ENCODE data around the gene PTGER3. TPM values are rescaled to one million over a fixed set of nuclear protein-coding genes. Genes with fewer than 3 reads are reported as not detected.
A peak's percentile ranks its signal among the peaks of the same experiment; 100 is the strongest.

The PTGER3 gene
- total and polyA plus RNA-seq, 2 experiments from 2014 or later: 0.45 to 1.6 TPM

- TF ChIP-seq CREB1 (CRISPR knock-in tag; IDR thresholded peaks at IDR 0.05; ENCODE audit: low read depth): no peak
- no peak for TF ChIP-seq STAT1 (IDR thresholded peaks at IDR 0.05; ENCODE audit: unreplicated experiment)
Measured at GRCh38 chr1:71028981-71029380, 18.6 kb downstream of the PTGER3 start (continued).

DNA sequence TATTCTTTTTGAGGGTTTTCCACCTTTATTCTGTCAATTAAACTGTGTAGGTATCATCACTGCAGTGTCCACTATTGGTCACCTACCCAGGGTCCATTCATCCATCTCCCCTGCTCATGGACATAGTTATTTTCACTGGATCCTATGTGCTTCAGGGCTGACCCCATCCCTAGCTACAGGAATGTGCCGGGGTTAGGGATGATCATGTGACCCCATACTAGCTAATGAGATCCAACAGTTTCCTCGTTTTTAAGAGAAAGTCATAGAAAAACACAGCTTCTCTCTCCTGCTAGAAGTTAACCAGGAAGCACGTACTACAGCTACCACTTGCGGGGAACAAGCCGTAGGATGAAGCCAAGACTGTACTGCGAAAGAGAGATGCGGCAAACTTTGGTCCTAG lies 19.6 kb downstream of the PTGER3 start:
- H3K27ac ChIP-seq (ENCODE audit: low read depth): no peak overlapping the region
- H3K27ac Mint-ChIP-seq: no peak overlapping the region
- no peaks in the 10 kb centered on the region for H3K9me3 Mint-ChIP-seq
- peak overlapping the region; percentile 5; the same call in 1 of the 2 replicates for H2AFZ ChIP-seq
- no peaks in the 10 kb centered on the region for H3K27me3 ChIP-seq (ENCODE audit: insufficient read depth)
- DNase-seq (ENCODE audit: low spot score) (no peak), ATAC-seq (peak; percentile 42)
- H3K79me2 ChIP-seq (replicated peaks; ENCODE audit: insufficient read depth): no peaks in the 10 kb centered on the region
- TF ChIP-seq NANOG (IDR thresholded peaks at IDR 0.05; ENCODE audit: borderline replicate concordance): no peak
- TF ChIP-seq CTCF (conservative IDR thresholded peaks at IDR 0.05; ENCODE audit: low read depth in 2 of 2): no peak
- TF ChIP-seq ZNF331 (CRISPR knock-in tag; IDR thresholded peaks at IDR 0.05; ENCODE audit: low read depth): no peak
- peaks cover 1% of the 10 kb centered on the region for H3K27me3 Mint-ChIP-seq (ENCODE audit: insufficient read depth, low read depth, poor library complexity)
- no peaks in the 10 kb centered on the region for H4K20me1 ChIP-seq (replicated peaks; ENCODE audit: insufficient read depth)
- H3K4me1 Mint-ChIP-seq: no peaks in the 10 kb centered on the region; the same call in 2 of the 3 replicates
- H3F3A ChIP-seq (replicated peaks; ENCODE audit: low read depth): no peaks in the 10 kb centered on the region
- no peak overlapping the region for H3K4me3 Mint-ChIP-seq
- H3K4me1 ChIP-seq (ENCODE audit: insufficient read depth): no peaks in the 10 kb centered on the region
- H3K36me3 ChIP-seq (ENCODE audit: insufficient read depth): no peaks in the 10 kb centered on the region
- H3K4me3 ChIP-seq: no peak overlapping the region
- no peaks in the 10 kb centered on the region for H3K36me3 Mint-ChIP-seq (ENCODE audit: low read depth)
- no peaks in the 10 kb centered on the region for H3K9me2 ChIP-seq (ENCODE audit: insufficient read depth)
- no peak overlapping the region for H3K4me2 ChIP-seq

DNA sequence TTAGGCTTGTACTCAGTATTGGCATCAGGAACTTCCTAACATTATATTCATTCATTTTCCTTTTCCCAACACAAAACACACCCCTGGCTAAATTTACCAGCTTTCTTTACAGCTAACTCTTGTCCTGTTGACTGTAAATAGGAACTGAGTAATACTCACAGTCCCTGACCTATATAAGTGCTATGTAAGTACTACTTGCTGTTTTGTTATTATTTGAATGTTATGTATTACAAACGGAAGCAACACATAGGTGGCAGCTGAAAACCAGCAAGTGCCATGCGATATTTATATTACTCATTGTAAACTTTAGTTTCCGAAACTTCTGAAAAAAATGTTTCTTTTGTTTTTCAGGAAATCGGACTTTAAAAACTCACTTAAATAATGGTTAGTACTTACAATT lies 21.5 kb downstream of the PTGER3 start:
- no peaks in the 10 kb centered on the region for H4K20me1 ChIP-seq (replicated peaks; ENCODE audit: insufficient read depth)
- DNase-seq (ENCODE audit: low spot score): no peak
- no peaks in the 10 kb centered on the region for H3K9me2 ChIP-seq (ENCODE audit: insufficient read depth)
- H3K4me1 ChIP-seq (ENCODE audit: insufficient read depth): no peaks in the 10 kb centered on the region
- no peak overlapping the region for H3K27ac ChIP-seq (ENCODE audit: low read depth)
- H3K36me3 Mint-ChIP-seq (ENCODE audit: low read depth): no peaks in the 10 kb centered on the region
- H3K4me1 Mint-ChIP-seq: no peaks in the 10 kb centered on the region; the same call in 2 of the 3 replicates
- TF ChIP-seq CREB1 (CRISPR knock-in tag; IDR thresholded peaks at IDR 0.05; ENCODE audit: low read depth) (no peak), ZNF114 (CRISPR knock-in tag; IDR thresholded peaks at IDR 0.05) (no peak), POLR2AphosphoS5 (IDR thresholded peaks at IDR 0.05; ENCODE audit: low read depth) (no peak), STAT1 (IDR thresholded peaks at IDR 0.05; ENCODE audit: unreplicated experiment) (no peak), NANOG (IDR thresholded peaks at IDR 0.05; ENCODE audit: borderline replicate concordance) (no peak), JUNB (IDR thresholded peaks at IDR 0.05; ENCODE audit: unreplicated experiment) (no peak)
- TF ChIP-seq, protein P1, sequence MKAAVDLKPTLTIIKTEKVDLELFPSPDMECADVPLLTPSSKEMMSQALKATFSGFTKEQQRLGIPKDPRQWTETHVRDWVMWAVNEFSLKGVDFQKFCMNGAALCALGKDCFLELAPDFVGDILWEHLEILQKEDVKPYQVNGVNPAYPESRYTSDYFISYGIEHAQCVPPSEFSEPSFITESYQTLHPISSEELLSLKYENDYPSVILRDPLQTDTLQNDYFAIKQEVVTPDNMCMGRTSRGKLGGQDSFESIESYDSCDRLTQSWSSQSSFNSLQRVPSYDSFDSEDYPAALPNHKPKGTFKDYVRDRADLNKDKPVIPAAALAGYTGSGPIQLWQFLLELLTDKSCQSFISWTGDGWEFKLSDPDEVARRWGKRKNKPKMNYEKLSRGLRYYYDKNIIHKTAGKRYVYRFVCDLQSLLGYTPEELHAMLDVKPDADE (IDR thresholded peaks at IDR 0.05): no peak
- TF ChIP-seq, protein P2, sequence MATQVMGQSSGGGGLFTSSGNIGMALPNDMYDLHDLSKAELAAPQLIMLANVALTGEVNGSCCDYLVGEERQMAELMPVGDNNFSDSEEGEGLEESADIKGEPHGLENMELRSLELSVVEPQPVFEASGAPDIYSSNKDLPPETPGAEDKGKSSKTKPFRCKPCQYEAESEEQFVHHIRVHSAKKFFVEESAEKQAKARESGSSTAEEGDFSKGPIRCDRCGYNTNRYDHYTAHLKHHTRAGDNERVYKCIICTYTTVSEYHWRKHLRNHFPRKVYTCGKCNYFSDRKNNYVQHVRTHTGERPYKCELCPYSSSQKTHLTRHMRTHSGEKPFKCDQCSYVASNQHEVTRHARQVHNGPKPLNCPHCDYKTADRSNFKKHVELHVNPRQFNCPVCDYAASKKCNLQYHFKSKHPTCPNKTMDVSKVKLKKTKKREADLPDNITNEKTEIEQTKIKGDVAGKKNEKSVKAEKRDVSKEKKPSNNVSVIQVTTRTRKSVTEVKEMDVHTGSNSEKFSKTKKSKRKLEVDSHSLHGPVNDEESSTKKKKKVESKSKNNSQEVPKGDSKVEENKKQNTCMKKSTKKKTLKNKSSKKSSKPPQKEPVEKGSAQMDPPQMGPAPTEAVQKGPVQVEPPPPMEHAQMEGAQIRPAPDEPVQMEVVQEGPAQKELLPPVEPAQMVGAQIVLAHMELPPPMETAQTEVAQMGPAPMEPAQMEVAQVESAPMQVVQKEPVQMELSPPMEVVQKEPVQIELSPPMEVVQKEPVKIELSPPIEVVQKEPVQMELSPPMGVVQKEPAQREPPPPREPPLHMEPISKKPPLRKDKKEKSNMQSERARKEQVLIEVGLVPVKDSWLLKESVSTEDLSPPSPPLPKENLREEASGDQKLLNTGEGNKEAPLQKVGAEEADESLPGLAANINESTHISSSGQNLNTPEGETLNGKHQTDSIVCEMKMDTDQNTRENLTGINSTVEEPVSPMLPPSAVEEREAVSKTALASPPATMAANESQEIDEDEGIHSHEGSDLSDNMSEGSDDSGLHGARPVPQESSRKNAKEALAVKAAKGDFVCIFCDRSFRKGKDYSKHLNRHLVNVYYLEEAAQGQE (IDR thresholded peaks at IDR 0.05; ENCODE audit: unreplicated experiment): no peak
- H3K4me3 ChIP-seq: no peak overlapping the region
- no peak overlapping the region for H2AFZ ChIP-seq
- H3K27ac Mint-ChIP-seq: no peak overlapping the region
- H3F3A ChIP-seq (replicated peaks; ENCODE audit: low read depth): no peaks in the 10 kb centered on the region
- peaks cover 1% of the 10 kb centered on the region for H3K27me3 Mint-ChIP-seq (ENCODE audit: insufficient read depth, low read depth, poor library complexity)
- no peaks in the 10 kb centered on the region for H3K27me3 ChIP-seq (ENCODE audit: insufficient read depth)
- H3K9me3 Mint-ChIP-seq: no peaks in the 10 kb centered on the region
- no peak overlapping the region for H3K4me3 Mint-ChIP-seq
- no peak for ATAC-seq
- H3K4me2 ChIP-seq: no peak overlapping the region
- no peaks in the 10 kb centered on the region for H3K36me3 ChIP-seq (ENCODE audit: insufficient read depth)
- H3K79me2 ChIP-seq (replicated peaks; ENCODE audit: insufficient read depth): no peaks in the 10 kb centered on the region

Data from GM23338 (cell line).